Measurements from ENCODE around the gene GPR15LG. TPM values are rescaled to one million over a fixed set of nuclear protein-coding genes. Genes with fewer than 3 reads are reported as not detected.

Gene GPR15LG
- total and polyA plus RNA-seq, 10 of the 15 experiments (the other 5 are each of a cell fraction or from before 2014, with no cell fraction given): 1.1 to 12.2 (median 1.4) TPM

DNA sequence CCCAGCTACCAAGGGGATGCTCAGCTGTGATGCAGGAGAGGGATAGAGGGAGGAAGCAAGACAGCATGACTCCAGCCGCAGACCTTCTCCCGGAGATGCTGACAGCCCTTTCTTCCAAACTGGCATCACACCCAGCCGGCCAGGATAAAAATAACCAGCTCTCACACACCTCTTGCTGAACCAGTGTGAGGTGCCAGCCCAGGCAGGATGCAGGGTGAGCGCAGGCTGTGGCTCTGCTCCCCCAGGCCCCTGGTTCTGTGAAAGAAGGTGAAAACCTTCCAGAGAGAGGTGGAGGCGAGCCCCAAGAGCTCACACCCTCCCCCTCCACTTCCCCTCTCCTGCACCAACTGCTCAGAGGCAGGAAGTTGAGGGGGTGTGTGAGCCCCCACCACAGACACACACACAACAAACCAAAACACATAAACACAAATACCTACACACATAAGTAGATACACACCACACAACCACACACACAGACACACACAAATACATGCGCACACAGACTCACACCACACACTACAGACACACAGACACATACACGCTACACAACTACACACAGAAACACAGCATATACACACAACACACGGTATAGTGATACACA, 4.0 kb downstream of the GPR15LG start (continued):
- peak; percentile 75; the same call in 1 of the 2 replicates for TF ChIP-seq SPI1 (IDR thresholded peaks at IDR 0.05; ENCODE audit: borderline replicate concordance, insufficient read depth, low read depth, low read length)
- peak; percentile 77 for TF ChIP-seq RELB (IDR thresholded peaks at IDR 0.05; ENCODE audit: low read depth)
- peak; percentile 38; the same call in 1 of the 3 replicates for TF ChIP-seq POU2F2 (IDR thresholded peaks at IDR 0.05; ENCODE audit: borderline replicate concordance, low read depth, low read length)
- no peak for TF ChIP-seq JUND (IDR thresholded peaks at IDR 0.05; ENCODE audit: low read depth, low read length)
- no peak for TF ChIP-seq TCF7 (IDR thresholded peaks at IDR 0.05; ENCODE audit: borderline replicate concordance)
- peak; percentile 54 for TF ChIP-seq MTA2 (IDR thresholded peaks at IDR 0.05; ENCODE audit: low read depth)
- TF ChIP-seq RFX5 (IDR thresholded peaks at IDR 0.05; ENCODE audit: low read depth, low read length): no peak
- peak; percentile 49 to 58; a peak in 1 of 4 replicates for TF ChIP-seq EP300 (IDR thresholded peaks at IDR 0.05; ENCODE audit: borderline replicate concordance in 1 of 2, control insufficient read depth in 1 of 2, low read depth in 2 of 2, low read length in 2 of 2)

DNA sequence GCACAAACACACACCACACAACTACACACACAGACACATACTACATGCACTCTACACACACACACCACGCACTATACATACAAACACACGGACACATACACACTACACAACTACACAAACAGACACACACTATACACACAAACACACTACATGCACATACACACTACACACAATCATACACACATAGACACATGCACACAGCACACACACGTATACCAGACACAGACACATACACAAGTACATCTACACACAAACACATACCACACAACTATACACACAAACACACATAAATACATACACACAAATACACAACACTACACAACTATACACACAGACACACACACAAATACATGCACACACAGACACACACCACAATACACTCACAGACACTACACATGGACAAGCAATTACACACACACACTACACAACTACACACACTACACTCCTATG, 4.6 kb downstream of the GPR15LG start:
- Histone ChIP-seq H3K27ac (ENCODE audit: control insufficient read depth, insufficient read depth) (no peak overlapping the region), H3K9me3 (replicated peaks; ENCODE audit: control insufficient read depth, insufficient read depth, low read length) (no peaks in the 10 kb centered on the region), H3K27me3 (replicated peaks in 1 of 2; ENCODE audit: control insufficient read depth in 2 of 2, insufficient read depth in 2 of 2, low read length in 1 of 2) (no peaks in the 10 kb centered on the region), H2AFZ (ENCODE audit: control insufficient read depth, low read depth, low read length) (peak overlapping the region; percentile 57; the same call in 1 of the 2 replicates), H3K4me2 (ENCODE audit: control insufficient read depth, insufficient read depth) (peak overlapping the region; percentile 40), H3K36me3 (ENCODE audit: control insufficient read depth in 2 of 2, insufficient read depth in 2 of 2, low read length in 1 of 2) (no peaks in the 10 kb centered on the region), H4K20me1 (ENCODE audit: control insufficient read depth, insufficient read depth) (no peaks in the 10 kb centered on the region), H3K79me2 (ENCODE audit: control insufficient read depth, insufficient read depth, low read length) (no peaks in the 10 kb centered on the region; the same call in none of the 2 replicates), H3K4me3 (peak overlapping the region; percentile 38; the same call in 1 of the 2 replicates), H3K9ac (ENCODE audit: control insufficient read depth, insufficient read depth, low read length) (no peak overlapping the region), H3K4me1 (ENCODE audit: control insufficient read depth, insufficient read depth, low read length) (peaks cover 36% of the 10 kb centered on the region)
- ChIA-PET RAD21 (ENCODE audit: unreplicated experiment) (interaction anchor here (1.1 to 1.3 kb wide), 2 partner anchors 11 to 13 kb away, joined by 3 read pairs; no protein-coding TSS in a partner anchor), SMC1A (ENCODE audit: uncharacterized antibody, unreplicated experiment) (interaction anchor here (0.9 to 2.4 kb wide), 5 partner anchors 9 to 30 kb away, joined by 3 to 11 read pairs (median 6); no protein-coding TSS in a partner anchor), CTCF (interaction anchor here (1.2 to 6.4 kb wide), 2 partner anchors 27 to 30 kb away, joined by 4 to 35 read pairs; no protein-coding TSS in a partner anchor), POLR2A (interaction anchor here (1.1 to 2.4 kb wide), 2 partner anchors 11 to 17 kb away, joined by 3 to 10 read pairs; no protein-coding TSS in a partner anchor)
- no peak for DNase-seq (ENCODE audit: low read depth, low spot score)
- 73% methylated on average over 3 of the region's 3 CpGs for WGBS (ENCODE audit: insufficient coverage, insufficient replicate concordance, low lambda C conversion rate, missing lambda C conversion rate)
- intact Hi-C loops (cut with micrococcal nuclease; ENCODE audit: unreplicated experiment): loop anchor here (10.0 kb wide), 1 partner anchor 1253 kb away; no protein-coding TSS in a partner anchor
- BruUV-seq (replicated peaks): no TSS peak
- no peak for FAIRE-seq
- ATAC-seq: no peak
- in situ Hi-C loops (cut with MboI): no loop called here
- TF ChIP-seq POLR2AphosphoS5 (IDR thresholded peaks at IDR 0.05; ENCODE audit: low read length) (no peak), GATAD2B (conservative IDR thresholded peaks at IDR 0.05; ENCODE audit: low read depth) (no peak), POLR2A (IDR thresholded peaks at IDR 0.05; ENCODE audit: low read depth, low read length) (no peak), NFXL1 (IDR thresholded peaks at IDR 0.05; ENCODE audit: borderline replicate concordance) (no peak), RELB (IDR thresholded peaks at IDR 0.05; ENCODE audit: low read depth) (peak; percentile 39; the same call in 1 of the 2 replicates), MAX (IDR thresholded peaks at IDR 0.05; ENCODE audit: low read depth, low read length) (no peak)
- TF ChIP-seq, protein P1, sequence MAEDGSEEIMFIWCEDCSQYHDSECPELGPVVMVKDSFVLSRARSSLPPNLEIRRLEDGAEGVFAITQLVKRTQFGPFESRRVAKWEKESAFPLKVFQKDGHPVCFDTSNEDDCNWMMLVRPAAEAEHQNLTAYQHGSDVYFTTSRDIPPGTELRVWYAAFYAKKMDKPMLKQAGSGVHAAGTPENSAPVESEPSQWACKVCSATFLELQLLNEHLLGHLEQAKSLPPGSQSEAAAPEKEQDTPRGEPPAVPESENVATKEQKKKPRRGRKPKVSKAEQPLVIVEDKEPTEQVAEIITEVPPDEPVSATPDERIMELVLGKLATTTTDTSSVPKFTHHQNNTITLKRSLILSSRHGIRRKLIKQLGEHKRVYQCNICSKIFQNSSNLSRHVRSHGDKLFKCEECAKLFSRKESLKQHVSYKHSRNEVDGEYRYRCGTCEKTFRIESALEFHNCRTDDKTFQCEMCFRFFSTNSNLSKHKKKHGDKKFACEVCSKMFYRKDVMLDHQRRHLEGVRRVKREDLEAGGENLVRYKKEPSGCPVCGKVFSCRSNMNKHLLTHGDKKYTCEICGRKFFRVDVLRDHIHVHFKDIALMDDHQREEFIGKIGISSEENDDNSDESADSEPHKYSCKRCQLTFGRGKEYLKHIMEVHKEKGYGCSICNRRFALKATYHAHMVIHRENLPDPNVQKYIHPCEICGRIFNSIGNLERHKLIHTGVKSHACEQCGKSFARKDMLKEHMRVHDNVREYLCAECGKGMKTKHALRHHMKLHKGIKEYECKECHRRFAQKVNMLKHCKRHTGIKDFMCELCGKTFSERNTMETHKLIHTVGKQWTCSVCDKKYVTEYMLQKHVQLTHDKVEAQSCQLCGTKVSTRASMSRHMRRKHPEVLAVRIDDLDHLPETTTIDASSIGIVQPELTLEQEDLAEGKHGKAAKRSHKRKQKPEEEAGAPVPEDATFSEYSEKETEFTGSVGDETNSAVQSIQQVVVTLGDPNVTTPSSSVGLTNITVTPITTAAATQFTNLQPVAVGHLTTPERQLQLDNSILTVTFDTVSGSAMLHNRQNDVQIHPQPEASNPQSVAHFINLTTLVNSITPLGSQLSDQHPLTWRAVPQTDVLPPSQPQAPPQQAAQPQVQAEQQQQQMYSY (CRISPR knock-in tag; IDR thresholded peaks at IDR 0.05): no peak

Measured in GM12878 (cell line).